Right atrium auricular region (tissue), 2 donors: ENCODE measurements around the gene HTR2C. TPM values are rescaled to one million over a fixed set of nuclear protein-coding genes. Genes with fewer than 3 reads are reported as not detected.
"Not testable (repeated sequence)": the region's sequence is repeated elsewhere in the genome, so short reads cannot be mapped to it uniquely, and the experiment has no call there.

Source experiments
- DNase-seq: peaks from one replicate; pipeline ENCODE4 v3.0.0-alpha.2; 2019; ENCODE audit warnings: low spot score
- H3K27ac ChIP-seq, 2 donors: fragments of 200-600 bp; sonication (generic); 1 replicate in 1 of 2; 2 replicates in 1 of 2; pipeline ENCODE4 v1.5.1; 2016 to 2019
- H3K27me3 ChIP-seq, 2 donors: fragments of 200-600 bp; sonication (generic); one replicate each; pipeline versions ENCODE4 v1.5.1 to v1.6.0; 2017 to 2019
- H3K36me3 ChIP-seq: fragments of 200-600 bp; sonication (generic); one replicate; pipeline ENCODE4 v1.5.1; 2016
- H3K4me1 ChIP-seq, 2 donors: fragments of 200-600 bp; sonication (generic); one replicate each; pipeline versions ENCODE4 v1.5.1 to v1.6.0; 2017 to 2019
- H3K4me3 ChIP-seq, 2 donors: fragments of 200-600 bp; sonication (generic); 1 replicate in 1 of 2; 2 replicates in 1 of 2; pipeline ENCODE4 v1.5.1; 2017 to 2019; ENCODE audit warnings: mild to moderate bottlenecking in 1 of 2, moderate library complexity in 1 of 2
- H3K9me3 ChIP-seq, 2 donors: fragments of 200-600 bp; sonication (generic); one replicate each; pipeline ENCODE4 v1.5.1; 2019
- CTCF ChIP-seq, 2 donors: fragments of 200-600 bp; sonication (generic); IDR thresholded peaks; one replicate each; pipeline ENCODE4 v1.5.1; 2019; ENCODE audit warnings: antibody characterized with exemption in 2 of 2
- microRNA counts, 2 donors: library from miRNA; unstranded; fragments of <30 nt; microRNA quantifications; one replicate each; lab custom pipeline; 2016 to 2017
- microRNA-seq, 2 donors: library from miRNA; unstranded; fragments of <30 nt; microRNA quantifications; one replicate each; pipeline ENCODE4, GENCODE V29; 2016 to 2017; ENCODE audit warnings: borderline number of aligned reads in 2 of 2, borderline replicate concordance in 1 of 2
- total RNA-seq, 2 donors: library from RNA; depleted of rRNA; stranded (reverse); fragments of >200 nt; gene quantifications; one replicate each; pipeline ENCODE4 v1.1.0, GENCODE V29; 2016

HTR2C gene
- total RNA-seq, 2 donors from 2014 or later, result 0.12 TPM; not detected in 1

- no peaks in the 10 kb centered on the region for H3K27me3 ChIP-seq
- H3K4me1 ChIP-seq, result no peaks in the 10 kb centered on the region
- DNase-seq, result no peak
- H3K9me3 ChIP-seq, result peaks cover 0 to 10% of the 10 kb centered on the region in 2 donors
- H3K4me3 ChIP-seq, result no peak overlapping the region
- H3K27ac ChIP-seq, result no peak overlapping the region
- no peak for TF ChIP-seq CTCF (IDR thresholded peaks at IDR 0.05)
- H3K36me3 ChIP-seq, result no peaks in the 10 kb centered on the region
Measured at GRCh38 chrX:114932550-114932949, 348.7 kb downstream of the HTR2C start.

GRCh38 chrX:114933291-114933690 lies 349.4 kb downstream of the HTR2C start:
- not testable (repeated sequence) for H3K27ac ChIP-seq, H3K36me3 ChIP-seq, H3K4me1 ChIP-seq, DNase-seq, H3K27me3 ChIP-seq, H3K4me3 ChIP-seq
- H3K9me3 ChIP-seq, result peaks cover 0 to 10% of the 10 kb centered on the region in 2 donors

GRCh38 chrX:114937090-114937489 lies 353.2 kb downstream of the HTR2C start:
- H3K9me3 ChIP-seq, H3K27ac ChIP-seq, H3K27me3 ChIP-seq, H3K4me3 ChIP-seq, DNase-seq, H3K4me1 ChIP-seq, H3K36me3 ChIP-seq: not testable (repeated sequence)

GRCh38 chrX:114952696-114953095 lies 368.8 kb downstream of the HTR2C start:
- no peak for DNase-seq
- Histone ChIP-seq H3K27ac (no peak overlapping the region), H3K4me3 (no peak overlapping the region), H3K36me3 (no peaks in the 10 kb centered on the region), H3K4me1 (no peaks in the 10 kb centered on the region), H3K27me3 (no peaks in the 10 kb centered on the region), H3K9me3 (no peaks in the 10 kb centered on the region)
- TF ChIP-seq CTCF (IDR thresholded peaks at IDR 0.05), result no peak

MicroRNAs within 50 kb of the gene (microRNA counts, 767-probe panel; counts per million panel counts)
- microRNA hsa-miR-1264 (lab: Ali Mortazavi, UCI), result 0 to 31.0 counts per million in 2 donors
- 0 to 697 counts per million in 2 donors for microRNA hsa-miR-1298 (lab: Ali Mortazavi, UCI)
- microRNA hsa-miR-1911-5p (lab: Ali Mortazavi, UCI), result 0 to 845 counts per million in 2 donors
- microRNA hsa-miR-1912 (lab: Ali Mortazavi, UCI), result 0 to 31.0 counts per million in 2 donors
- microRNA hsa-miR-448 (lab: Ali Mortazavi, UCI), result 0 to 178 counts per million in 2 donors
- 0 to 1,387 counts per million in 2 donors for microRNA hsa-miR-764 (lab: Ali Mortazavi, UCI)

Small RNAs within 50 kb of the gene (microRNA-seq; reads per million reads assigned to microRNA genes)
- gene MIR1264 (0 reads per million in 2 donors), gene MIR1298 (0 to 0.71 reads per million in 2 donors), gene MIR1911 (0 reads per million in 2 donors), gene MIR1912 (0 to 2.8 reads per million in 2 donors), gene MIR448 (0 to 0.71 reads per million in 2 donors), gene MIR764 (0 reads per million in 2 donors)
